Testis (tissue), 3 donors: ENCODE results near the gene PIP5KL1. TPM values are rescaled to one million over a fixed set of nuclear protein-coding genes. Genes with fewer than 3 reads are reported as not detected.

Source experiments
- DNase-seq: peaks from one replicate; pipeline ENCODE4 v3.0.0-alpha.2; 2019
- H3K27ac ChIP-seq, 2 donors: fragments of 200-600 bp; sonication (generic); one replicate each; pipeline ENCODE4 v1.5.1; 2019
- H3K27me3 ChIP-seq: fragments of 200-600 bp; sonication (generic); one replicate; pipeline ENCODE4 v1.5.1; 2019
- H3K36me3 ChIP-seq: fragments of 200-600 bp; sonication (generic); one replicate; pipeline ENCODE4 v1.5.1; 2017; ENCODE audit warnings: low read depth; ENCODE audit errors: missing control alignments
- H3K4me1 ChIP-seq: fragments of 200-600 bp; sonication (generic); one replicate; pipeline ENCODE4 v1.5.1; 2019
- H3K4me3 ChIP-seq, 2 donors: fragments of 200-600 bp; sonication (generic); one replicate each; pipeline ENCODE4 v1.5.1; 2017 to 2019
- H3K9me3 ChIP-seq: fragments of 200-600 bp; sonication (generic); one replicate; pipeline ENCODE4 v1.5.1; 2017
- CTCF ChIP-seq, 3 experiments: fragments of 450-650 bp in 2 of 3; fragments of 200-600 bp in 1 of 3; sonication (generic) in 1 of 3; IDR thresholded peaks; one replicate each; pipeline ENCODE4 v1.5.1; 2016 to 2019; ENCODE audit warnings: antibody characterized with exemption in 3 of 3, mild to moderate bottlenecking in 2 of 3, moderate library complexity in 1 of 3
- POLR2A ChIP-seq: fragments of 450-650 bp; IDR thresholded peaks from one replicate; pipeline ENCODE4 v1.6.1; 2017; ENCODE audit warnings: antibody characterized with exemption, mild to moderate bottlenecking, moderate library complexity
- WGBS, 2 donors: methylation state at CpG; one replicate each; pipeline ENCODE4 v1.1.5; 2018; 5-methylcytosine and 5-hydroxymethylcytosine counted together
- intact Hi-C: fragments of 100-400 bp; cut with DNase I; formaldehyde crosslinking; loops from one replicate; pipeline ENCODE4 v1.15.1; 2023; ENCODE audit warnings: low total_unique reads
- polyA plus RNA-seq: library from polyadenylated mRNA; stranded (reverse); fragments of 350-450 nt; fragmentation: Illumina TruSeq; extraction: RNeasy Lipid Tissue Mini Kit (QIAGEN cat#74804); gene quantifications from one replicate; pipeline ENCODE4 v1.2.3, GENCODE V29; 2014; ENCODE audit warnings: low read depth, low replicate concordance; ENCODE audit not compliant: insufficient read depth
- total RNA-seq, 2 donors: library from RNA; depleted of rRNA; stranded (reverse); fragments of >200 nt; gene quantifications; one replicate each; pipeline ENCODE4 v1.2.3, GENCODE V29; 2016

Gene PIP5KL1
- total and polyA plus RNA-seq, 3 donors from 2014 or later: 3.9 to 10.2 (median 8.4) TPM

GRCh38 chr9:127913682-127914081 is 16.9 kb downstream of the PIP5KL1 start:
- no peak for TF ChIP-seq POLR2A
- no peak for TF ChIP-seq CTCF (IDR thresholded peaks at IDR 0.05)
- H3K27ac ChIP-seq: no peak overlapping the region
- intact Hi-C loops: no loop called here
- no peak overlapping the region for H3K4me3 ChIP-seq
- H3K36me3 ChIP-seq: no peaks in the 10 kb centered on the region
- WGBS, 2 donors: 88 to 96% methylated on average over 9 to 11 of the region's 11 CpGs
- H3K9me3 ChIP-seq: no peaks in the 10 kb centered on the region
- H3K4me1 ChIP-seq: peaks cover 21% of the 10 kb centered on the region
- H3K27me3 ChIP-seq: no peaks in the 10 kb centered on the region
- no peak for DNase-seq

GRCh38 chr9:127912882-127913281 is 17.7 kb downstream of the PIP5KL1 start:
- Histone ChIP-seq H3K4me1 (peaks cover 21% of the 10 kb centered on the region), H3K36me3 (no peaks in the 10 kb centered on the region), H3K4me3 (no peak overlapping the region), H3K27ac (no peak overlapping the region), H3K27me3 (no peaks in the 10 kb centered on the region), H3K9me3 (no peaks in the 10 kb centered on the region)
- no peak for DNase-seq
- WGBS, 2 donors: 87 to 98% methylated on average over 5 of the region's 5 CpGs
- intact Hi-C loops: no loop called here
- TF ChIP-seq CTCF (IDR thresholded peaks at IDR 0.05) (no peak), POLR2A (no peak)

GRCh38 chr9:127912296-127912695 is 18.3 kb downstream of the PIP5KL1 start:
- no peaks in the 10 kb centered on the region for H3K36me3 ChIP-seq
- H3K27ac ChIP-seq: no peak overlapping the region
- no peaks in the 10 kb centered on the region for H3K9me3 ChIP-seq
- intact Hi-C loops: no loop called here
- H3K4me3 ChIP-seq: no peak overlapping the region
- H3K4me1 ChIP-seq: peaks cover 22% of the 10 kb centered on the region
- no peak for DNase-seq
- no peak for TF ChIP-seq POLR2A
- TF ChIP-seq CTCF (IDR thresholded peaks at IDR 0.05): no peak
- no peaks in the 10 kb centered on the region for H3K27me3 ChIP-seq
- 93 to 96% methylated on average over 5 to 30 of the region's 31 CpGs for WGBS, 2 donors

GRCh38 chr9:127910613-127911205 is 19.9 kb downstream of the PIP5KL1 start:
- peak; percentile 46 for DNase-seq
- Histone ChIP-seq H3K9me3 (no peaks in the 10 kb centered on the region), H3K4me1 (peaks cover 32% of the 10 kb centered on the region), H3K27ac (no peak overlapping the region), H3K27me3 (no peaks in the 10 kb centered on the region), H3K36me3 (no peaks in the 10 kb centered on the region), H3K4me3 (no peak overlapping the region)
- 57 to 60% methylated on average over 6 of the region's 6 CpGs for WGBS, 2 donors
- TF ChIP-seq POLR2A: no peak
- TF ChIP-seq CTCF (IDR thresholded peaks at IDR 0.05): peak in 1 of 3 experiments; percentile 21
- intact Hi-C loops: no loop called here

- Histone ChIP-seq H3K4me1 (peaks cover 31% of the 10 kb centered on the region), H3K4me3 (no peak overlapping the region), H3K36me3 (no peaks in the 10 kb centered on the region), H3K27ac (no peak overlapping the region), H3K9me3 (no peaks in the 10 kb centered on the region), H3K27me3 (no peaks in the 10 kb centered on the region)
- intact Hi-C loops: no loop called here
- WGBS, 2 donors: 87 to 93% methylated on average over 3 to 17 of the region's 17 CpGs
- TF ChIP-seq CTCF (IDR thresholded peaks at IDR 0.05) (no peak), POLR2A (no peak)
- no peak for DNase-seq
Observed at GRCh38 chr9:127909839-127910273, 20.7 kb downstream of the PIP5KL1 start.
